HG03432 (cell line): ENCODE measurements around the gene QDPR.

Experiments
- ATAC-seq: cut with Tn5 transposase; IDR thresholded peaks from one replicate; pipeline ENCODE4 v1.9.1; 2021; ENCODE audit warnings: mild to moderate bottlenecking, moderate library complexity; ENCODE audit not compliant: unreplicated experiment

Gene QDPR

DNA sequence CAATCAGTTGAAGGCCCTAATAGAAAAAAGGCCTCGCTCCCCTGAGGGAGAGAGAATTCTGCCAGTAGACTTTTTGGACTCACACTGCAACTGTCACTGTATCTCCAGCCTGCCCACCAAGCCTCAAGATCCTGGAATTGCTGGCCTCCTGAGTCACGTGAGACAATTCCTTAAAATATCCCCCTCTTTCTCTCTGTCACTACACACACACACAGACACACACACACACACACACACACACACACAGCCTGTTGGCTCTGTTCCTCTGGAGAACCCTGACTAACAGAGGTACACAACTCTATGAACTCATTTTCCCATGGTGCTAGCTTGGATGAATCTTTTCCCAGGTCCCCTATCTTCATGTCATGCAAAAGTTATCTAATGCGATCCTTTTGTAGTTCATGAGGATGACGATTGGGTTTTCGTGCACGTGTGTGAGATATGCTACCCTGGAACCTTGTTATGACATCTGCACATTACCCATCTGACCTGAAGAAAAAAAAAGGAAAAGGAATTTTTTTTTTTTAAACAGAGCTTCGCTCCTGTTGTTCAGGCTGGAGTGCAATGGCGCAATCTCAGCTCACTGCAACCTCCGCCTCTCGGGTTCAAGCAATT is 16.8 kb upstream of the QDPR start:
- ATAC-seq: no peak

DNA sequence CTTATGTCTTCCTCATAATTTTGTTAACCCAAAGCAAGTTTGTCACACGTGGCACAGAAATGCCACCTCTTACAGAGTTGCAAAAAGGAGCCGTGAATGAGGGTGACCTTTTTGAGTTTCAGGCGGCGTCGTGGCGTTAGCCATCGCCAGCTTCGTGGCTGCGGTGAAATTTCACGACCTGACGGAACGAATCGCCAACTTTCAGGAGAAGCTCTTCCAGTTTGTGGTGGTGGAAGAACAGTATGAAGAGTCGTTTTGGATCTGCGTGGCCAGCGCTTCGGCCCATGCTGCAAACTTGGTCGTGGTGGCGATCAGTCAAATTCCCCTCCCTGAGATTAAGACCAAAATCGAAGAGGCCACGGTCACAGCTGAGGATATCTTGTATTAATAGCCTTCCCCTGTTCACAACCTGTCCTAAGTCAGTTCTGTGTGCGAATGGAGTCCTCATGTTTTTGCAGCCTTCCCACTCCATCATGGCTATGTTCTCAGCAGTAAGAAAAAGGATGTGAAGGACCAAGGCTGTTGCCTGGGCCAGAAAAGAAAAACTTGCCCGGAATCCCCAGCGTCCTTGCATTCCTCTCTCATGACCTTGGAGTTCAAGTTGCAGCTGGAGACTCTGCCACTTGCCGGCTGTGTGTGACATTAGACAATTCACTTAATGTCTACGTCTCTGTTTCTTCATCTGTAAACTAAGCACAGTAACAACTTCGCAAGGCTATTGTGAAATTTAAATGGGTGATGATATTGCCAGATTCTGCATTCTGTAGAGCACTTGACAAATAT is 15.0 kb upstream of the QDPR start:
- no peak for ATAC-seq

DNA sequence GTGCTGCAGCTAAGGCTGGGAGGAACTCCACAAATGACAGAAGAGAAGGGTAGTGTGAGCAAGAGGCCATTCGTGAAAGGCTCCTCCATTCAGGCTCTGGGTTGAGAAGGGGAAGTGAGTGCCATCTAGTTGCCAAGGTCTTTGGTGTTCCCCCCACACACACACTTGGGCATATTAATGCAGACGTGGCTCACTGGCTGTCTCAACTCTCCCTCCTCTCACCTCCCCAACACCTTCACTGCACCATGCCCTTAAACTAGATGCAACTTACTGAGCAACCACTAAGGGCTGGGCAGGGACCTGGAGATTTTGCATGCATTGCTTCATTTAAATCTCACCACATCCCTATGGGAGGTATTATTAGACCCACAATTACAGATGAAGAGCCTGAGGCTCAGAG is 11.8 kb upstream of the QDPR start:
- ATAC-seq: no peak

DNA sequence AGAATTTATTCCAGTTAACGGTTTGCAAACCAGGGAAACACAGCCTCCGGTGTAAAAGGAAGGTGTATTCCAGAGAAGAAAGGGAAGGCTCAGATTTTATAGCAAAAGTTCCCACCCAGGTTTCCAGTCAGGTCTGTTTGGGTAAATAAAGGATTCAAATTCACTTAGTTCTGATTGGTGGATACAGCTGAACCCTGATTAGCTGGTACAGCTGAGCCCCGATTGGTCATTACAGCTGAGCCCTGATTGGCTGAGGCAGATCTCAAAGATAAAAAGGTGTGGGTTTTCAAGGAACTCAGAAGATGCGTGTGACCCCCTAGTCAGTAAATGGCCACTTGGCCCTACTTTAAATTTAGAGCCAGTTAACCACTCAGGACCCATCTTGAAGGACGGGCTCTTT is 9.7 kb upstream of the QDPR start:
- ATAC-seq: no peak

DNA sequence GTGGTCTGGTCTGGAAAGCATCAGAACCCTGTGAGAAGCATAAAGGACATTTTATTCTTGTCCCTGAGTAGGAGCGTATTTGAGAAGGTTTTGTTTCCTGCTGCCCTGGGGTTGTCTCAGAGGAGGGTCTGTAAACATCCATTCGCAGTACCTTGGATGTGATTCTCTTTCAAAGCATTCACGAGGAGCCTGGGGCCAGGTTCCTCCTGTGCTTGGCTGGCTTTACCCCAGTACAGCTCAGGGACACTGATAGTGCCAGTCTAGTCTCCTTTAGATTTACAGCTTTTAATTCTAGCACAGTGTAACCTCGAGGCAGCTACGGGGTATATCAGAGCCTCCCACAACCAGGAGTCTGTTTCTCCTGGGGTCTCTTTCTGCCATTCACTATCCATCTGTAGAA is 5.8 kb upstream of the QDPR start:
- no peak for ATAC-seq

DNA sequence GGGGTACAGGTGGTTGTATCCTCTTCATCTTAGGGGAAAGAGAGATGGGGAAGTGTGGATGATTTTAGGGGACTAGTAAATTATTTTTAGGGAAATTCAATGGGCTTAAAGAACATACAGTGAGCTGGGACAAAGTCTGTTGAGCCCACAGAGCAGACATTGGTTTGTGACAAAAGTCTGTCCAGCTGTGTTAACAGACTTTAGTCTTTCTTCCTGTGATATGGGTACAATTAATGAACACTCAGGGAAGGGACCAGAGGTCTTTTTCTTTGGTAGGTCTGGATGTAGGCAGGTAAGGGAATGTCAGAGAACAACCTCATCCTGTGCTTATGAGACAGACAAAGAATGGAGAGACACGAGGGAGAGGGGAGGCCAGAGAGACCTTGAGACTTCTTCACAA is 5.1 kb upstream of the QDPR start:
- ATAC-seq: no peak

DNA sequence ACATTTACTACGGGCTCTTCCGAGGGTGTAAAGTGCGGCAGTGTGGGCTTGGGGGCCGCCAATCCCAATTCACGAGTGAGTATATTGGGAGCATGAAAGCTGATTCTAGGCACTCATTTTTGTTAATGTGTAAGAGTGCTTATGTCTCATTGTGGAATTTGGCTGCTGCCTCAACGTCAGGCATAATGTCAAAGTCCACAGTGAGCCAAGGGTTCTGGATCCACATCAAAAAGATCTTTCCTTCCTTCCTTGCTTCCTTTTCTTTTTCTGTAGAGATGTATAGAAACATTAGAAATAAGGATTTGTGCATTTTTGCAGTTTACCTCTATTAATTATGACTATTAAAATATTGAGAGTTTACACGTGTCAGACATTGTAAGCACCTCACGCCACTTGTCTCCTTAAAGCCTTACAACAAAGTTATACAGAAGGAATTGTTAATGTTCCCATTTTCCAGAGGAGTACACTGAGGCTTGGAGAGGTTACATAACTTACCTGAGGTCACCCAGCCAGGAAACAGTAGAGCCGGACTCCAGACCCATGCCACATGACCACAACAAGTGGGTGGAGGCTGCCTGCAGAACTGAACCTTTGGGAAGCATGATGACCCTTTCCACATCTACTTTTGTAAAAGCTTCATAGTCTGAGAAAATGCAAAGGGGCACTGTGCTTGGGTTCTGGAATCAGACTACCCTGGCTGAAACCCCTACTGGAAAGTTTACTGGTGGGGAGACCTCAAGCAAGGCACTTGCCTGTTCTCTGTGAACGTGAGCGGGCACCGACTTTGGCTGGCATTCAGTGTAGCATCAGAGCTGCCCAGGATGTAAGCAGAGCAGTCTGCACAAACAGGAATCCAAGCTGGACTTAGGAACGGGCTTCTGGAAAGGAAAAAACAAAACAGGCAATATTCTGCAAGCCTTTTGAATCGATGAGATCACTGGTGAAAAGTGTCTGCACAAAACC is 3.8 kb upstream of the QDPR start:
- no peak for ATAC-seq

DNA sequence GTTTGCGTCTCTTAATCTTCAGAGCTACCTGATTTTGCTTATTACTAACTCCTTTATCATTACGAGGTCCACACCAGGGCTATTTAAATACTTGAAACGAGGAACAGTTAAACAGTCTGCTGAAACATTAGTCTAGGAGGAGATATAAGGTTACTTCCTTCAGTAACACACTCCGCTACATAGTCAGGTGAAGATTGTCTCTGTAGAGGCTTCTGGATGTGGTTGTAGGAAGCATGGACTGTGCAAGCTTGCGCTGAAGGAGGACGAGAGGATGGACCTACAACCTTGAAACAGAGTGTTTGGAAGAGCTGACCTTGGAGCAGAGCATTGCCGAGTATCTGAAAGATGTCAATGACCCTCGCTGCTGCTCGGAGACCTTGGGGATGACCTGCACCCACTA is 3.0 kb upstream of the QDPR start, which contains the start of gene CLRN2:
CLRN2 (plus strand) TSS at position 301 of the 400 bp plus-strand sequence. CDS start 102 bp downstream, outside the sequence.
- no peak for ATAC-seq

DNA sequence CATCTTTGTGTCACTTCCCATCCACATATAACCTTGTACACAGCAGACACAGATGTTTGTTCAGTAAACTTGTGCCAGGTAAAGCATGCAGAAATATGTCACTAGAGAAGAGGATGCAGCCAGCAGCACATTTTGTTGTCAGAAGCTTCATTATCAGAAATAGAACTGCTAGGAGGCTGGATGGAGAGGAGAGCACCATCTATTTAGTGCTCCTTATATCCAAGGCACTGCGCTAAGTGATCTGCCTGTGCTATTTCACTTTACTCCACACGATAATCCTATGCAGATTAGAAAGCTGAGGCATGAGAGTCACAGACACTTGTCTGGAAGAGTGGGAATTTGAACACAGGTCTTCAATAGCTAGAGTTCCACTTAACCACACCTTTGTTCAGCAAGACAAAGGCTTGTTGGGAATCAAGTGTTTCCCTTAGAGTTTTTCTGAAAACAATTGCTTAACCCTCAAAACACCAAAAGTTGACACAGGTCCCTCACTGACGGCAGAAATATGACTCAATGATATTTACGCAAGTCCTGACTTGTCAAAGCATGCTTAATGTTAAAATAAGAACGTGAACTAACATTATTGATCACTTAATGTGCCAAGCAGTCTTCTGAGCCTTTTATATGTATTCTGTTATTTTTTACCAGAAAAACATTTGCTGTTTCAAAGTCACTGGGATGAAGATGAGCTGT is 1.2 kb upstream of the QDPR start:
- no peak for ATAC-seq

DNA sequence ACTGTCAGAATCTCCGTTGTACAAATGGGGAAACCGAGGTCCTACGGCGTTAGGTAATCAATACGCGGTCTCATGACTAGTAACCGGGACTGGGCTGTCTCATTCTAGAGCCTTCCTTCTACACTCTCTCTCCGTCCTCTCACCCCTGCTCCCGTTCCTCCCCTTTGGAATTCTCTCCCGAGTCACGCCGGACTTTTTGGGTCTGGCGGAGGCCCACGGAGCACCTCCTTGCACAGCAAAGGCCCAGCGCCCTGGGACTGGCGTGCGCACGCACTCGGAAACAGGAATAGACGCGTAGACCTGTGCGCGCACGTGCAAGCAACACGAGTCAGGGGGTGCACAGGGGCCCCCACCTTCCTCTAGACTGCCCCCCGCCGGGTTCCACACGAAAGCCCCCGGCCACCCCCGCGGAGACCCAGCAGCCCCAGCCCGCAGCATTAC is 361 bp downstream of the QDPR start:
- ATAC-seq: peak; percentile 65

DNA sequence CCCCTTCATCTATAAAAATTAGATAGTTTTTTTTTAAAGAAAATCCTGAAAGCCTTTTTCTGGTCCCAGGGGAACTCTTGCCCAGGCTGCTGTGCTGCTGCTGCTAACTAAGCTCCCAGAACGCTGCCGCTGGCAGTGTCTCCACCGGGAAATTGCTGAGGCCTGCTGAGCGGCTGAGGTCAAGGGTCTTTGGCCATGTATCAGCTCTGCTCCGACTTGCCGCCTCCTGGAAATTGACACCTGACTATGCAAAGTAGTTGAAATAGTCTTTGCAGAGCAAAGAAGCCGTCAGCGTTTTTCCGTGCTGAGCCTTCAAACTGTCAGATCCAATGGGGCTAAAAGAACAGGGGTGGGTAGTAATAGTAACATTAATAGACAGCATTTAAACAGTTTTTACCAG is 839 bp downstream of the QDPR start:
- ATAC-seq: no peak

DNA sequence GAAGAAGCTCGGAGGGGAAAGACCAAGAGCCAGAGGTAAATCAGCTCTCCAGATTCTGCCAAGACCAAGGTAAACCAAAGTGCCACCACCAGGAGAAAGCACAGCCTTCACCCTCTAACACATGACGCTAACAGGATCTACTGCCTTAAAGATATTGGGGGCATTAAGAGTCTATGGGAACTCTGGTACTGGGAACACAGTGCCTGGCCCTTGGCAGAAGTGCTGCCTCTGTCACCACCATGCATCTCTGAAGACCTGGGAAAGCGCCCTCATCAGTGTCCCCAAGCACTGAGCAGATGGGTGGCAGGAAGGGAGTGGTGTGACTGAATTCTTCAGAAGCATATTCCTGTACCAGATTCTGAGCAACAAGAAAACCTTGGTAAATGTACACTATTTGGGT is 1.3 kb downstream of the QDPR start:
- ATAC-seq: no peak

DNA sequence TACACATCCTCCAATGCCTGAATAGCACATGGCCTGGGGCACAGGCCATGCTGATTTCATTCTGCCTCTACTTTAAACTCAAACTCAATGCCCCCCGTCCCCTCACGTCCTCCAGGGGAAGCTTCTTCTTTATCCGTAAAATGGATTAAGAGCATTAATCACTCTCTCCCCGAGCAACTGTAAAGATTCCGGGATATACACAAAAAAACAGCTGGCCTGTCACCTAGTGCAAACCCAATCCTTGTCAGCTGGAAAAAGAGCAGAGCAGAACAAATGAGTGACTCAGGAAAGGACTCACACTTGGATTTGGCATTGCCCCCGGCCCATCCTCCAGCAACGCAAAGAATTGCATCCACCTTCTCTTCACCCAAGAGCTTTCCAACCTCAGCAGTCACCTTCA is 7.8 kb downstream of the QDPR start:
- ATAC-seq: no peak

DNA sequence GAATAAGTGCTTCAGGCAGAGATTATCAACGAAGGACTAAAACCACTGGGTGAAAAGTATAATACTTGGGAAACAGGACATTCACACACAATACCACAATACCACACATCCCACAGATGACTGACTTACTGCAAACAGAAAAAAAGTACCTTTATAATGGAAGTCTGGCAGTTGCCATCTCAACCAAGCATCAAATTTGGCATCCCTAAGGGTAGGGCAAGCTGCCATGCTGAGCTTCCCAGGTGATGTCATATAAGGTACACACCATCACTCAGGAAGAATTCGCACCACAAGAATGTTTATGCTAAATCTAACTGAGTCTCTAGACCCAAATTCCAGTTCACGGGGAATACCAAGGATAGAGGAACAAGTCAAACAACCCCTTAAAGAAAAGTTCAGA is 9.1 kb downstream of the QDPR start:
- ATAC-seq: no peak

DNA sequence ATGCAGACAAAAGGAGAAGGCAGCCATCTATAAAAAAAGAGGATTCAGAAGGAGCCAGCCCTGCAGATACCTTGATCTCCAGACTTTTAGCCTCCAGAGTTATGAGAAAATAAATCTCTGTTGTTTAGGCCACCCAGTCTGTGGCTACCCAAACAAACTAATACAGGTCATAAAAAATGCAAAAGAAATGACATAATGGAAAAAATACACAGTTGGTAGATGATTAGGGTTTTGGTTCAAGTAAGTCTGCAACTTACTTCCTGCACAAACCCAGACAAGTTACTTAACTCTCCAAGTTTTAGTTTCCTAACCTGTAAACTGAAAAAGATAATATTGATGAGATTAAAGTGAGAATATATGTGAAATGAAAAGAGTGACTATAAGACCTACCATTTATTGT is 11.3 kb downstream of the QDPR start:
- no peak for ATAC-seq

DNA sequence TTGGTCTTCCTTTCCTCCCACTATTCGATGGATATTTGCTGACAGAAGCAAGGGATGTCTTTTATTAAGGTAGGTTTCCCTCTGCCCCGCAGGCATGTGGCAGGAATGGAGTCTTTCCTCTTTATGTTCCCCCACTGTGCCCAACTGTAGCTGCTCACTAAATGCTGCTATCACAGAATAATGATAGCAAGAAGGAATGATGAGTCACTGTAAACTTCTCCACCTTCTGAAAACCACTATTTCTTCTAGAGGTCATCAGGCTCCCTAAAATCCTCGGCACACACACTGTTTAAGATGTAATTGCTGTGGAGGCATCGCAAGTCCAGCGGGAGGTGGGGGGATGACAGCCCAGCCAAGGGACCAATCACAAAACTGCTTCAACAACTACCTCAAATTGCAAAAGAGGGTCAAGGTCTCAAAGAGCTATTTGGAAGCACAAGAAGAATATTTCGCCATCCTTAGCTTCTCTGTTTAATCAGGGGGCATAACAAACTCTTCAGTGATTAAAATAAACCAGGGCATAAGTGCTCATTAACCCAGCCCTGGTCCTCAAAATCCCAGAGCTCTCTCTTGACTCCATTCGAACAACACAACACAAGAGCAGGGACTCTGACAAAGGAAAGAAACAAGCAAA is 13.9 kb downstream of the QDPR start:
- no peak for ATAC-seq

DNA sequence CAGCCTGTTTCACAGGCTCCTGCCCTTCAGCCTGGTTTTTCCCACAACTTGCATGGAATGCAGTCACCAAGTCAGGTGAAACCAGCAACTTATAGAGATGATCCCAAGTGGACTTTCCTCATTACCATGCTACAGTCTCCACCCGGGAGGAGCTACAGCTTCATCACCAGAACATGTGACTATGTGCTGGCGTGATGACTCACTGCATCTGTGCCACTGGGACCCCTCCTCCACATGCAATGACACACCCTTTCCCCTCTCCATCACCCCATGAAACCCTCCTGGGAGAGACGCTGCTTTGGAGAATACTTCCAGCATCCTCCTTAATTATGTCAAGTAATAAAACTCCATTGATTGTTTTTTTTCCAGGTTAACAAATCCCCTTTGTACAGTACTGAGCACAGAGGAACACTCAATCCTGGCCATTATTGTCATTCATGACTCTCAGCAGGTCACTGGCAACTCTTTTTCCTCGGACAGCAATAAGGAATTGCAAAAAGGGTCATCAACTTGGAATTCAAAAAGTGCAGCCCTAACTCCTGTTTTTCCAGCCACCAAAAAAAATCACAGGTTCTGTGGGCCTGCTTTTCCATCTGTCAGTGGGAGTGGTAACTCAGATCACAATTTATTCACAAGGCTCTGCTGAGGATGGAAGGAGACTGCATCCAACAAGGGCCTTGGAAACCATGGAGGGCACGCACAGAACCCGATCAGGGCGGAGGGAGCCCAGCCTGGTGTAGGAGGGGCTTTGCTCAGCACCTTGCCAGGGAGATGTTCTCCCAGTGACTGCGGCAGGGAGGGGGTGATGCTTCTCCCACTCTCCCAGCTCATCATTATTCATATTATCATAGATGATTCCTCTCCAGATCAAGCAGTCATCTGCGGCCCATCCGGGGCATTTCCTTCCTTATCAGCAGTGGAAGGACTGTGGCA is 17.4 kb downstream of the QDPR start:
- ATAC-seq: no peak

DNA sequence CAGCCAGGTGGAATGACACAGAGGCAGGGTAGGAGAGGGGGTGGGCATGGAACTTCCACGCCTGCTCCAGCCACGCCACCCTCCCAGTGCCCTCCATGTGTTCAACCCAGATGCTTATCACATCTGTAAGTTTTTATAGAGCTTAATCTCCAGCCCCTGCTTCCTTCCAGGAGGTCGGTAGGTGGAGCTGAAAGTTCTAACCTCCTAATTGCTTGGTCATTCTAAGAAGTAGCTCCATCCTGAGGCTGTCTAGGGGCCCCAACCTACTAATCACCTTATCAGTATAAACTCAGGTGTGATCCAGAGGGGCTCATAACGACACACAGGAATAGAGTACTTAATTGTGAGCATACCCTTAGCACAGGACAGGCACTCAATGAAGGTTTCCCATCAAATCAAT is 18.3 kb downstream of the QDPR start:
- ATAC-seq: no peak

DNA sequence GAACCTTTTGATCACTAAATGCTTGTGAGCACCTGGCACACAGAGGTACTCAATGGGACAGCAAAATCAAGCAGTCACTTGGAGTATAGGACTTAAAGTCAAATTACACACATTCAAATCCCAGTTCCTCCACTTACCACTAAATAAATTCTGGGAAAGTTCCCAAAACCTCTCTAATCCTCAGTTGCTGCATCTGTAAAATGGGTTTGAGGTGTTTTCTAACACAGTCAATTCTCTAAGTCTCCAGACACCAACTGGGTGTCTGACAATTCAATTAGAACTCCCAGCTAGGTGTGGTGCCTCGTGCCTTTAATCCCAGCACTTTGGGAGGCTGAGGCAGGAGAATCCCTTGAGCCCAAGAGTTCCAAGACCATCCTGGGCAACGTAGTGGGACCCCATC is 19.0 kb downstream of the QDPR start:
- no peak for ATAC-seq
